Adrenal gland (tissue), 12 donors: ENCODE data around the gene LAMTOR2. TPM values are rescaled to one million over a fixed set of nuclear protein-coding genes. Genes with fewer than 3 reads are reported as not detected.

ENCODE experiments used
- DNase-seq, 7 donors: peaks; one replicate each; pipeline ENCODE4 v3.0.0-alpha.2; 2019 to 2020
- H3K27ac ChIP-seq, 5 donors: fragments of 200-600 bp; sonication (generic) in 4 of 5; 1 replicate in 3 of 5; 2 replicates in 2 of 5; pipeline versions ENCODE4 v1.5.1 to v1.8.0; 2016 to 2020; ENCODE audit warnings: mild to moderate bottlenecking in 1 of 5
- H3K27me3 ChIP-seq: fragments of 200-600 bp; 2 replicates; pipeline ENCODE4 v1.8.0; 2021
- H3K36me3 ChIP-seq, 2 donors: fragments of 200-600 bp; replicated peaks in 1 of 2; 1 replicate in 1 of 2; 2 replicates in 1 of 2; pipeline versions ENCODE4 v1.5.1 to v1.8.0; 2018 to 2022
- H3K4me1 ChIP-seq, 2 donors: fragments of 200-600 bp; replicated peaks in 1 of 2; 1 replicate in 1 of 2; 2 replicates in 1 of 2; pipeline versions ENCODE4 v1.5.1 to v1.8.0; 2018 to 2021
- H3K4me3 ChIP-seq, 4 donors: fragments of 200-600 bp; sonication (generic) in 3 of 4; one replicate each; pipeline ENCODE4 v1.5.1; 2016 to 2018
- H3K9me3 ChIP-seq, 3 donors: fragments of 200-600 bp; sonication (generic) in 1 of 3; replicated peaks in 1 of 3; 1 replicate in 2 of 3; 2 replicates in 1 of 3; pipeline versions ENCODE4 v1.5.1 to v1.8.0; 2016 to 2021
- POLR2A ChIP-seq, 2 donors: fragments of 450-650 bp; IDR thresholded peaks; one replicate each; pipeline ENCODE4 v1.6.1; 2017; ENCODE audit warnings: antibody characterized with exemption in 2 of 2, mild to moderate bottlenecking in 2 of 2, moderate library complexity in 1 of 2
- WGBS, 4 donors: extraction: QIAGEN DNeasy Blood & Tissue Kit in 2 of 4; methylation state at CpG; one replicate each; pipeline versions ENCODE4 v1.1.5 to v1.1.7; 2013 to 2017; 5-methylcytosine and 5-hydroxymethylcytosine counted together
- intact Hi-C, 2 donors: fragments of 100-400 bp; cut with DNase I; formaldehyde crosslinking; loops; one replicate each; pipeline versions ENCODE4 v1.14.1 to v1.15.0; 2022 to 2023
- polyA plus RNA-seq, 3 donors: library from polyadenylated mRNA; stranded (reverse); fragments of 200-250 nt in 2 of 3; fragments of 350-450 nt in 1 of 3; fragmentation: Illumina TruSeq in 1 of 3; extraction: RNeasy Lipid Tissue Mini Kit (QIAGEN cat#74804) in 1 of 3; gene quantifications; one replicate each; pipeline ENCODE4 v1.2.3, GENCODE V29; 2013 to 2014
- total RNA-seq, 9 donors: library from RNA; depleted of rRNA in 4 of 9; stranded (reverse); fragments of >200 nt in 4 of 9; fragments of 120-200 nt in 1 of 9; fragmentation: NEBNext Ultra II Directional in 1 of 9; extraction: Animal tissue kit (Norgen Biotek cat#: 25700) in 1 of 9; gene quantifications; one replicate each; pipeline versions ENCODE4 v1.1.0 to v1.2.4, GENCODE V29; 2013 to 2023
- TF ChIP-seq, protein P1 (sequence below), 6 experiments: fragments of 450-650 bp in 4 of 6; fragments of 200-600 bp in 2 of 6; sonication (generic) in 1 of 6; IDR thresholded peaks; 1 replicate in 5 of 6; 2 replicates in 1 of 6; pipeline versions ENCODE4 v1.5.1 to v1.8.0; 2016 to 2021; ENCODE audit warnings: antibody characterized with exemption in 6 of 6, mild to moderate bottlenecking in 2 of 6, moderate library complexity in 1 of 6
- donor health status: healthy with polysubstance abuse.
- donor health status: Bipolar disorder and iron deficiency.
- donor health status: DM: yes; HTN: yes; CAD: no.
- donor health status: DM: no; HTN: no; CAD: no.
- donor health status: DM: no; HTN: no; CAD: no.
- donor health status: DM: yes; HTN: yes; CAD: no.

The LAMTOR2 gene
- total and polyA plus RNA-seq, 12 donors = 53.6 to 216 (median 86.3) TPM

DNA sequence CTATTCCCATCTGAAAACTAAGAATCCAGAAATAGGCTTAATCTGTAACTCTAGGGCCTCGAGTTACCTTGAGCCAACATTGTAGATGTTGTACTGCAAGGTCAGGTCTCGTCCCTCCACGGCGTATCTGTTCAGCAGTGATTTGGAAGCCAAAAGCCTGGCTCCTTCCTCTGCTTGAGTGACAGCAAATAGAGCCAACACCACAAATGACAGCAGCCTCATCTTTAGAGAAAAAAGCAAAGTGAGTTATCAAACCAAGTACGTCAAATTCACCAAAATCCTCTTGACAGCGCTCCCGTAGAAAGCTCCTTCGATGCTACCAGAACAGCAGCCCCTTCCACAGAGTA lies 34.7 kb upstream of the LAMTOR2 start:
- TF ChIP-seq, protein P1, sequence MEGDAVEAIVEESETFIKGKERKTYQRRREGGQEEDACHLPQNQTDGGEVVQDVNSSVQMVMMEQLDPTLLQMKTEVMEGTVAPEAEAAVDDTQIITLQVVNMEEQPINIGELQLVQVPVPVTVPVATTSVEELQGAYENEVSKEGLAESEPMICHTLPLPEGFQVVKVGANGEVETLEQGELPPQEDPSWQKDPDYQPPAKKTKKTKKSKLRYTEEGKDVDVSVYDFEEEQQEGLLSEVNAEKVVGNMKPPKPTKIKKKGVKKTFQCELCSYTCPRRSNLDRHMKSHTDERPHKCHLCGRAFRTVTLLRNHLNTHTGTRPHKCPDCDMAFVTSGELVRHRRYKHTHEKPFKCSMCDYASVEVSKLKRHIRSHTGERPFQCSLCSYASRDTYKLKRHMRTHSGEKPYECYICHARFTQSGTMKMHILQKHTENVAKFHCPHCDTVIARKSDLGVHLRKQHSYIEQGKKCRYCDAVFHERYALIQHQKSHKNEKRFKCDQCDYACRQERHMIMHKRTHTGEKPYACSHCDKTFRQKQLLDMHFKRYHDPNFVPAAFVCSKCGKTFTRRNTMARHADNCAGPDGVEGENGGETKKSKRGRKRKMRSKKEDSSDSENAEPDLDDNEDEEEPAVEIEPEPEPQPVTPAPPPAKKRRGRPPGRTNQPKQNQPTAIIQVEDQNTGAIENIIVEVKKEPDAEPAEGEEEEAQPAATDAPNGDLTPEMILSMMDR (IDR thresholded peaks at IDR 0.05) = no peak
- no peak for TF ChIP-seq POLR2A (IDR thresholded peaks at IDR 0.05)
- Histone ChIP-seq H3K36me3 (peaks cover 0 to 37% of the 10 kb centered on the region in 2 donors), H3K4me3 (peak overlapping the region in 2 of 4 donors; percentile 60 to 89), H3K4me1 (peaks cover 16 to 28% of the 10 kb centered on the region in 2 donors), H3K27ac (peak overlapping the region; percentile 35 to 91 (median 88)), H3K27me3 (no peaks in the 10 kb centered on the region), H3K9me3 (no peaks in the 10 kb centered on the region)
- intact Hi-C loops = no loop called here
- WGBS, 4 donors = 26 to 42% (median 31%) methylated on average over 8 of the region's 8 CpGs
- DNase-seq = peak in 1 of 7 donors; percentile 35

DNA sequence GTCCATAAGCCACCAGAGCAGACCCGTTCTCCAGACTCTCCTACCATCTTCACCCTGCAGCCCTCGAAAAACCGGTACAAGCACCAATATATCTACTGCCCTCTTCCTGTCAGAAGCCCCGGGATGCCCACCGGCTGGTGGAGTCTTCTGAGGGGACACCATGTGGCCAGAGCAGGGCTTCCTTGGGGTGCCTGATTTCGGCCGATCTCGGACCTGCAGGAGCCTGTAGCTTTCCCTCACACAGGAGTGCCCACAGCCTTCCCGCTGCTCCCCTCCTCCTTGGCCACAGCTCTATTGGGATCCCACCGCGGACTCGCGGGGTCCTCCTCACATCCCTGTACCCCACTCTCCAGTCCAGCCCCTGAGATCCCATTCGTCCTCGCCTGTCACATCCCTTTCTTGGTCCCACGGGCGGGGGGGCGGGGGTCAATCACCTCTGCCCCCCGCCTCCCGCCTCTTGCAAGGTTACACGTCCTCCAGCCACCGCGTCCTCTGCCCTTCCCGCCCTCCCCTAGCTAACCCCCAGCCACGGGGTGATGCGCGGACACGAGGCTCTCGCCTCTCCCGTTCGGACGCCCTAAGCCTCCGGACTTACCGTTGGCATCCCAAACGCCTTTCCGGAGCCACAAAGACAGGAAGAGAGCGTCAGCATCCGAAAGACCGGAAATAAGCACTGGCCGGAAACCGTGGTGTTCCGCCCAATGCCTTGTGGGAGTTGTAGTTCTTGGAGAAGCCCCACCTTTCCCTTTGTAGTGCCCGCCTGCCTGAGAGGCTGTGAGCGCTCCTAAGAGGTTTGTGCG lies 34.1 kb upstream of the LAMTOR2 start, which contains the start of gene SSR2:
TSS of gene SSR2 (minus strand) at position 659 of the 800 bp plus-strand sequence. CDS start 784 bp downstream, outside the sequence.
- H3K4me1 ChIP-seq = peaks cover 16 to 28% of the 10 kb centered on the region in 2 donors
- TF ChIP-seq, protein P1 (IDR thresholded peaks at IDR 0.05) = no peak
- peak; percentile 48 to 56 for TF ChIP-seq POLR2A (IDR thresholded peaks at IDR 0.05)
- intact Hi-C loops = no loop called here

DNA sequence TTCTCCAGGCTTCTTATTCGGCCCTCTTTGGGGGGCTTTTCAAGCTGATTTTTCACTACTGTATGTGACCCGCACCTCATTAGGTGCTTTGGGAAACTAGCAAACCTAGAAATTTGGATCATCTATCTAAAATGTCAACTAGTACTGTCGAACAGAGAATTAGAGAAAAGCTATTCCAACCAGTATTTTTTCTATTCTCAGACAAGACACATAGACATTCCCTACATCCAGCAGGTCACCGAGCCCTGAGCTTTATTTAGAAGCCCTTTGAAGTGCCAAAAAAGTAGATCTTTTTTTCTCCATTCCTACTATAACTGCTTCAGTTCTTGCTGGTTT lies 33.5 kb upstream of the LAMTOR2 start:
- no peaks in the 10 kb centered on the region for H3K27me3 ChIP-seq
- H3K36me3 ChIP-seq = peaks cover 0 to 26% of the 10 kb centered on the region in 2 donors
- peak overlapping the region in 1 of 5 donors; percentile 88 for H3K27ac ChIP-seq
- peak overlapping the region in 2 of 4 donors; percentile 60 to 89 for H3K4me3 ChIP-seq
- 1 to 4% (median 2%) methylated on average over 4 of the region's 4 CpGs for WGBS, 4 donors
- no peak for DNase-seq
- no peaks in the 10 kb centered on the region for H3K9me3 ChIP-seq
- peaks cover 16 to 28% of the 10 kb centered on the region in 2 donors for H3K4me1 ChIP-seq
- TF ChIP-seq, protein P1 (IDR thresholded peaks at IDR 0.05) = no peak
- TF ChIP-seq POLR2A (IDR thresholded peaks at IDR 0.05) = no peak
- intact Hi-C loops = no loop called here

More for the DNA sequence above, 34.1 kb upstream of the LAMTOR2 start, which contains the start of gene SSR2:
- Histone ChIP-seq H3K9me3 (no peaks in the 10 kb centered on the region), H3K27ac (peak within 1 kb of the TSS; percentile 35 to 91 (median 88)), H3K4me3 (peak within 1 kb of the TSS in 2 of 4 donors; percentile 60 to 89), H3K27me3 (no peaks in the 10 kb centered on the region), H3K36me3 (peaks cover 0 to 31% of the 10 kb centered on the region in 2 donors)
- WGBS, 4 donors = 0 to 1% (median 0%) methylated on average over 31 to 45 of the region's 45 CpGs
- DNase-seq = peak; percentile 87 to 95 (median 91)

DNA sequence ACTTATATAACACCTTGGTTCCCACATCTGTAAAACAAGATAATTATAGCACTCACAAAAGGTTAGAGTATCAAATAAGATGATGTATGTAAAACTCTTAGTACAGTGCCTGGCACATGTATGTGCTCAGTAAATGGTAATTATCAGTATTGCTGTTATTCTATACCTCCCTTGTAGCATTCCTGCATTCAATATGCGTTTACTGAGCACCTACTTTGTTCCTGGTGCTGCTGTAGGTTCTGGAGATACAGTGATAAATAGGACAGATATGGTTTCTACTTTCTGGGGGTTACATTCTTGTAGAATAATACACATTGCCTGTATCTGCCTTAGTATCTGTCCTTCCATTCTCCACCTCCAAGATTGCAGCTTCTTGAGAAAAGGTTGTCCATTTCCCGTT lies 32.6 kb upstream of the LAMTOR2 start:
- Histone ChIP-seq H3K9me3 (no peaks in the 10 kb centered on the region), H3K4me3 (no peak overlapping the region), H3K4me1 (peaks cover 16 to 28% of the 10 kb centered on the region in 2 donors), H3K36me3 (peaks cover 0 to 19% of the 10 kb centered on the region in 2 donors), H3K27ac (no peak overlapping the region), H3K27me3 (no peaks in the 10 kb centered on the region)
- intact Hi-C loops = no loop called here
- TF ChIP-seq, protein P1 (IDR thresholded peaks at IDR 0.05) = no peak
- no peak for TF ChIP-seq POLR2A (IDR thresholded peaks at IDR 0.05)
- 70 to 80% (median 74%) methylated on average over 2 of the region's 2 CpGs for WGBS, 4 donors
- DNase-seq = no peak
